Stimulated activated CD4-positive, alpha-beta T cell treated with anti-CD3 and anti-CD28 coated beads, Interleukin-12 subunit alpha, Interleukin-12 subunit beta, amount 100 ng/mL, for 24 hours (primary cell): ENCODE data around the gene RAD18.

Experiments
- DNase-seq, 2 experiments: peaks; one replicate each; pipeline ENCODE4 v3.0.0-alpha.2; 2020; ENCODE audit warnings: low read depth in 2 of 2

The RAD18 gene

DNA sequence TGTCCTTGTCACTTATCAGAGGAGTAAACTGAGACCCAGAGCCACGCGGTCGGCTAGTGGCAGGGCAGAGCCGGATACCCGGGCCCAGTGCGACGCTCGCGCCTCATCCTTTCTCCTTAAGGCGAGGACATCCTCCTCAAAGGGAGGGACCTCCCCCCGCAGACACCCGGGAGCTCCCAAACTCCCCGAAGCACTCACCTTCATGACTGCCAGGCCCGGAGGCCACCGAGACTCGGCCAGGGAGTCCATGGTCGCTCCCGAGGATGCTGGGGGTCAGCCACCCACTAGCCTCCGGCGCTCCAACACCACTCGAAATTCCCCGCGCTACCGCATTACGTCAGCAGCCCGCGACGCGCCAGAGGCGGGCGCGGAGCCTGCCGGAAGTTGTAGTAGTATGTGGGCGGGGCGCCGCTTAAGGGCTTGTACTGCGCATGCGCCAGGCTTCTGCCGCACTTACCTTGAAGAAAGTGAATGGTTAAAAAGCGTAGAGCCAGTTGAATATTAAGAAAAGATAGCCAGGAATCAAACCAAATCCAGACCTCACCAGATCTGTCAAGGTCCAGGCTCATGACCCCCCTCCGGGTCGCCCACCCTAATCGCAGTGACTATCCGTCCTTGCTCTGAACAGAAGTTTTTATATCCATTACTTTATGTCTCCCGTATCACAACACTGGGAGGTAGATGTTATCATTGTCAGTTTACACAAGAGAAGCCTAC is at the start of gene RAD18:
Gene RAD18 (minus strand): TSS at position 336 of the 717 bp plus-strand sequence. CDS start 87 bp downstream, at position 249.
- peak; percentile 83 to 90 for DNase-seq

GRCh38 chr3:9012521-9012920 is 49.2 kb upstream of the RAD18 start:
- DNase-seq = no peak

- DNase-seq = no peak
Measured at GRCh38 chr3:9009976-9010545, 46.8 kb upstream of the RAD18 start.

GRCh38 chr3:9008550-9009255 is 45.4 kb upstream of the RAD18 start:
- DNase-seq = no peak

DNA sequence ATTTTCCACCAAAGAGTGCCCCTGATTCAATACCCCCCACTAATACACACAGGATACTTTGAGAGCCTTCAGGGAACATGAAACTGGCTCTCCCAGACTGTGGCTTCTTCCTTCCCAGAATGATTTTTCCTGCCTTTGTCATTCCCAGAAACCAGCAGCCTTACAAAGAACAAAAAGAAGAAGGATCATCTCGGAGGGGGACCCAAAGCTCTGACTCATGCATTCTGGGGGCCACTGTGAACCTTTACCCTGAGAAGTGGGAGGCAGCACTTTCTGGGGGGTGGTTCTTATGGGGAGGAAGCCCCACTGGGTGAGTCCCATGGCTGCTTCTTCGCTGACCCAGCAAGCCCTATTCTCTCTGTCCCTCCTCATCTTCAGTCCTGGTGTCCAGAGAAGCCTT is 44.7 kb upstream of the RAD18 start:
- DNase-seq = no peak

GRCh38 chr3:9007213-9007612 is 43.9 kb upstream of the RAD18 start:
- no peak for DNase-seq

DNA sequence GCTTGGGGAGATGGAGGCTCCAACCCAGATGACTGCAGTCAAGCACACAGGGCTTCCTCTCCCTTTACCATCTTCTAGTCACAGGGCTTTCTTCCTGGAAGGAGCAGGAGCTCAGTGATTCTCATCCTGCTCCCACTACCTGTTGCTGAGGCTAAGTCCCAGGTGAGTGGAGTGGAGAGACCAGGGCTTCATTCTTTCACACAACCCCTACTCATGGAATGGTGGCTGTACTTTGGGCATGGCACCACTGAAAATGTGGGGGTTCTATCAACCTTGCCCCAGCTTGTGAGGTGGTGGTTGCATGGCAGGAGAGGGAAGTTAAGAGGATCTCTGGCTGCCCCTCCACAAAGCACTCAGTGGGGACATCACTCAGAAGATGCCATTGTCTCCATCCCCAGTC is 36.8 kb upstream of the RAD18 start:
- no peak for DNase-seq

DNA sequence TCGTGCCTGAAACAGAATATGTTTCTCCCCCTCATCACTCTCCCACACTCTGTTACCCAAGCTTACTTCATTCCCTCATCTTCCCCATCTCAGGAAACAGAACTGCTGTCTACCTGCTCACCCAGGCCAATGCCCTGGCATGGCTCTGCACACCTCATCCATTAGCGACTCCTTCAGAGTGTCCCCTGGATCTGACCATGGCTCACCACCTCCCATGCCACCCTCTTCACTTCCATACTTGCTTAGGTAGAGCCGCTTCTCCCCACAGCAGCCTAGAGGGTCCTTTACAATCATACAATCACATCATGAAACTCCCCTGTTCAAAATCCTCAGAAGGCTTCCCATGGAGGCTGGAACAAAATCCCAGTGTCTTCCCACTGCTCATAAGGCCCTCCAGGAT is 33.9 kb upstream of the RAD18 start:
- no peak for DNase-seq

- DNase-seq = no peak
Measured at GRCh38 chr3:8996681-8997121, 33.4 kb upstream of the RAD18 start.

DNA sequence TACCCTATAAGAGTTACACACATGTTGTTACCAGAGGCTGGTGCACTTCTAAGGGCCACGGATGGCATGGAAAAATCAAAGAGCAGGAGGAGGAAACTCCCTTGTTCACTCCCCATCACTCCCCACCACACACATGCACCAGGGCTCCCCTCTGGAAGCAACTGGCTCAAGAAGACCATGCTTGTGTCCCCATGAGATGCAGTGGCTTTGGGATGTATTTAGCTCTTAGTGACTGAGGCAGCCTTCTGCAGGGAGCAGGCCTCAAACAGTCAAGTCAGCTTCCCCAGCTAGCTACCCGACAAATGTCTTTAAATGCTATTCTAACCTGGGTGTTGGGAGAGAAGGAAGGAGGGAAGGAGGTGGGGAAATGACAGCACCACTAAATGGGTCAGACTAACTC is 32.9 kb upstream of the RAD18 start:
- no peak for DNase-seq

DNA sequence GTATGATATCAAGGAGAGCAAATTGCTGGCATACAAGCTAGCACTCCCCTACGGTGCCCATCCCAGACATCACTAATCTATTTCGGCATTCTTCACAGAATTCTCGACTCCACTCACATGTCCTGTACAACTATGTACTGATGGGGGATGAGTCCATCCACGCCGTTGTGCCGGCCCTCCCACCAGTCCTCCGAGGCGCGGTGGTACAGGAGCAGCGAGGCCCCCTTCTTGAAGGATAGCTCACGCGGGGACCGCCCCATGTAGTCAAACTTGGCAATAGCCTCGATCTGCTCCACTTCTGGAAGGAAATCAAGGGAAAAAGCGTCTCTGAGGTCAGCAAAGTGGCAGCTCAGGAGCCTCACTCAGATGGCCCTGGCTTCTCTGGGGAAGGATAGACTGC is 31.0 kb upstream of the RAD18 start:
- DNase-seq = no peak

DNA sequence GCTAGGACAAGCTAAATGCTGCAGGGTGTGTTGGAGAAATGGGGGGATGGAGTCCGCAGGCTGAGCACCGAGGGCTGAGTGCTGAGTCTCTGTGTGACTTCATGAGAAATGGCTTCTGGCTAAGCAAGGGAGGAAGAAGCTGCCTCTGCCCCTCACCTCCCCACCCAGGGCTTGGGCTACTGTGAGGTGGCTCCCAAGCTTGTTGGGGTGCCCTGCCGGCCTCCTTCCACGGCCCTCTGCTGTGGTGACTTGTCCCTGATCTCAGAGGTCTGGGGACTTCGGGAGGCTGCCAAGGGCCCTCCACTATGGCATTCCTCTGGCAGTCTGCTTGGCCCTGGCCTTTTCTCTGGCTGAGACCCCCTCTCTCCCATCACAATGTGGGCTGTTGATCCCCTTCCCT is 30.1 kb upstream of the RAD18 start:
- DNase-seq = no peak

DNA sequence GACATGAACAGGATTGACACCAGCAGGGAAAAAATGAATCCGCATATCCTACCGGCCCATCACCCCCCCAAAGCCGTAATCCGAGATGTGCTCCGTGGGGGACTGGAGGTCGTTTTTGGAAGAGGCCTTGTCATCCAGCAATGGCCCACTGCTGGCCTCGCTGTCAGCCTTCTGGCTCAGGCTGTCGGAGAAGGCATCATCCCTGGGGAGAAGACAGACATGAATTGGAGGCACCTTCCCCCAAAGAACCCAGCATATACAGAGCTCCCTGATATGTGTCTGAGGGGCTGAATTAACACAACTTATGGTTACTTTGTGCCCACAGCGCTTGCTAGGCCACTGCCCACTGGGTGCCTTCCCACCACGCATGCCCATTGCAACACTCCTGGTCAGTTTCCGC is 29.6 kb upstream of the RAD18 start:
- DNase-seq = no peak

- DNase-seq = no peak
Measured at GRCh38 chr3:8992199-8992598, 28.9 kb upstream of the RAD18 start.

- no peak for DNase-seq
Measured at GRCh38 chr3:8990266-8991215, 27.3 kb upstream of the RAD18 start.

GRCh38 chr3:8988791-8989558 is 25.7 kb upstream of the RAD18 start:
- DNase-seq = no peak

GRCh38 chr3:8988384-8988655 is 25.0 kb upstream of the RAD18 start:
- no peak for DNase-seq

GRCh38 chr3:8987645-8988383 is 24.5 kb upstream of the RAD18 start:
- peak; percentile 30 to 46 for DNase-seq

DNA sequence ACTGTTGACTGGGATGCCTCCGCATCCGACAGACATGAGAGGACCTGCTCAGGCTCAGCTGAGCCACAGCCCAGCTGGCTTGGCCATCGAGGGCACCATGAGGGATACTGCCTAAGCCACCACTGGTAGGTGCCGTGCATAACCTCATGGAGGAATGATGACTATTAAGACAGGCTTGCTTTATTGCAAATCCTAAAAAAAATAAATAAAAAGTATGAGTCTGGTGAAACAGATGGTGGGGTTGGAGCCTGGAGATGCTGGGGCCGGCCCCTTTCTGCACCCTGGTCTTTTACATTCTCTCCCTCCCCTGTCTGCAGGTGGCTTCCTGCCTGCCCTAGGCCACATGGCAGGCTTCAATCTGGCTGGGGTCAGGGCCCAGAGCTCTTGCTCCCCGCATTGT is 24.0 kb upstream of the RAD18 start:
- DNase-seq = no peak

GRCh38 chr3:8986741-8987140 is 23.5 kb upstream of the RAD18 start:
- DNase-seq = no peak

DNA sequence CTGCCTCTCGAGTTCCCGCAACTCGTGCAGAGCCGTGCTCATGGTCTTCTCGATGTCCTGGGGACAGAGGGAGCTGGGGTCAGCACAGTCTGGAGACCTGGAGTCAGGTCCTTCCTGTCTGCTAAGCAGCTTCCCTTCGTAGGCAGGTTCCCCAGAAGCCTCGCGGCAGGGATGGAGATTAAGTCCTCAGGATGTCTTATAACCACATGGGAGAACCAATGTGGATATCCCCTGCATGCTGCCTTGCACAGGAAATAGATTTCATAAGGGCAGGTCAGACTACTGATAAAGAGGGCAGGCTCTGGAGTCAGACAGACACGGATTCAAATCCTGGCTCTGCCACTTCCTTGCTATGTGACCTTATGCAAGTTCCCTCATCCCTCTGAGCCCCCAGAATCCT is 22.6 kb upstream of the RAD18 start:
- DNase-seq = no peak
